Keratinocyte (primary cell): ENCODE measurements around the gene LTC4S. TPM values are rescaled to one million over a fixed set of nuclear protein-coding genes. Genes with fewer than 3 reads are reported as not detected.

Experiments used
- DNase-seq: peaks from one replicate; pipeline ENCODE4 v3.0.0-alpha.2; 2011; ENCODE audit warnings: low read depth, missing footprints, low spot score
- FAIRE-seq: peaks from 2 replicates; lab custom pipeline; 2011; peaks lifted over from hg19 to GRCh38; lab: Jason Lieb, UNC
- H2AFZ ChIP-seq: 2 replicates; pipeline ENCODE4 v1.6.0; 2012; ENCODE audit warnings: low read length, control low read depth, inconsistent platforms; ENCODE audit not compliant: control insufficient read depth
- H3K27ac ChIP-seq: 2 replicates; pipeline ENCODE4 v1.5.1; 2011; ENCODE audit warnings: low read length; ENCODE audit not compliant: control insufficient read depth, insufficient read depth
- H3K27me3 ChIP-seq: 3 replicates; pipeline ENCODE4 v1.6.0; 2011; ENCODE audit warnings: low read length; ENCODE audit not compliant: control insufficient read depth, insufficient read depth; ENCODE audit errors: extremely low read depth
- H3K36me3 ChIP-seq, 2 experiments: 2 replicates in 1 of 2; 3 replicates in 1 of 2; pipeline ENCODE4 v1.5.1; 2011; ENCODE audit warnings: low read length in 2 of 2, mild to moderate bottlenecking in 1 of 2; ENCODE audit not compliant: control insufficient read depth in 2 of 2, insufficient read depth in 2 of 2; ENCODE audit errors: extremely low read depth in 1 of 2
- H3K4me1 ChIP-seq: 3 replicates; pipeline ENCODE4 v1.5.1; 2011; ENCODE audit warnings: low read length; ENCODE audit not compliant: control insufficient read depth, insufficient read depth; ENCODE audit errors: extremely low read depth
- H3K4me2 ChIP-seq: 3 replicates; pipeline ENCODE4 v1.6.0; 2011; ENCODE audit warnings: low read depth, low read length; ENCODE audit not compliant: control insufficient read depth, insufficient read depth; ENCODE audit errors: extremely low read depth
- H3K4me3 ChIP-seq, 3 experiments: fragments of 200-600 bp in 1 of 3; sonication (generic) in 1 of 3; 2 replicates in 2 of 3; 3 replicates in 1 of 3; pipeline ENCODE4 v1.5.1; 2011 to 2016; ENCODE audit warnings: low read length in 3 of 3, mild to moderate bottlenecking in 3 of 3, control low read depth in 2 of 3, inconsistent platforms in 1 of 3, low read depth in 1 of 3, mixed read lengths in 1 of 3, mixed run types in 1 of 3, moderate library complexity in 1 of 3; ENCODE audit not compliant: control insufficient read depth in 2 of 3, insufficient read depth in 2 of 3; ENCODE audit errors: extremely low read depth in 1 of 3
- H3K79me2 ChIP-seq: 2 replicates; pipeline ENCODE4 v1.6.0; 2012; ENCODE audit warnings: low read length; ENCODE audit not compliant: control insufficient read depth, insufficient read depth
- H3K9ac ChIP-seq: 3 replicates; pipeline ENCODE4 v1.6.0; 2011; ENCODE audit warnings: low read length; ENCODE audit not compliant: control insufficient read depth, insufficient read depth; ENCODE audit errors: extremely low read depth
- H3K9me1 ChIP-seq: 3 replicates; pipeline ENCODE4 v1.6.0; 2011; ENCODE audit warnings: low read length; ENCODE audit not compliant: control insufficient read depth, insufficient read depth; ENCODE audit errors: extremely low read depth
- H3K9me3 ChIP-seq: 2 replicates; pipeline ENCODE4 v1.5.1; 2012; ENCODE audit warnings: low read depth, low read length; ENCODE audit not compliant: control insufficient read depth
- H4K20me1 ChIP-seq: 3 replicates; pipeline ENCODE4 v1.6.0; 2011; ENCODE audit warnings: low read length; ENCODE audit not compliant: control insufficient read depth, insufficient read depth; ENCODE audit errors: extremely low read depth
- EZH2 ChIP-seq: IDR thresholded peaks from one replicate; pipeline ENCODE4 v1.6.1; 2012; ENCODE audit warnings: inconsistent platforms, mild to moderate bottlenecking, low read length, moderate library complexity
- dilution Hi-C: fragments of 300-500 bp; cut with MboI; formaldehyde crosslinking; loops from one replicate; pipeline ENCODE4 v1.7.0; 2020; ENCODE audit warnings: low sequenced_read_pairs; ENCODE audit not compliant: extremely low pct_ligation_motif_present
- polyA plus RNA-seq, 5 experiments: library from polyadenylated mRNA; depleted of rRNA in 3 of 5; stranded (reverse) in 3 of 5; stranded (forward) in 1 of 5; unstranded in 1 of 5; fragments of >200 nt; gene quantifications; 1 replicate in 1 of 5; 2 replicates in 3 of 5; 3 replicates in 1 of 5; pipeline versions ENCODE4 v1.2.1 to v1.2.3, GENCODE V29; 2011 to 2012; ENCODE audit warnings: missing spikeins in 2 of 5, low read depth in 1 of 5, low replicate concordance in 1 of 5
- TF ChIP-seq, protein P1 (sequence below), 3 experiments: IDR thresholded peaks in 1 of 3; conservative IDR thresholded peaks in 1 of 3; optimal IDR thresholded peaks in 1 of 3; 2 replicates in 2 of 3; 3 replicates in 1 of 3; pipeline versions ENCODE3 to v1.5.1; 2011; ENCODE audit warnings: low read length in 3 of 3, mild to moderate bottlenecking in 3 of 3, moderate library complexity in 2 of 3, control low read depth in 1 of 3, inconsistent platforms in 1 of 3; ENCODE audit not compliant: insufficient read depth in 2 of 3; ENCODE audit errors: extremely low read depth in 1 of 3

The LTC4S gene
- polyA plus RNA-seq, 1 donor (not counting 4 experiments of a cell fraction or from before 2014, with no cell fraction given): not detected

DNA sequence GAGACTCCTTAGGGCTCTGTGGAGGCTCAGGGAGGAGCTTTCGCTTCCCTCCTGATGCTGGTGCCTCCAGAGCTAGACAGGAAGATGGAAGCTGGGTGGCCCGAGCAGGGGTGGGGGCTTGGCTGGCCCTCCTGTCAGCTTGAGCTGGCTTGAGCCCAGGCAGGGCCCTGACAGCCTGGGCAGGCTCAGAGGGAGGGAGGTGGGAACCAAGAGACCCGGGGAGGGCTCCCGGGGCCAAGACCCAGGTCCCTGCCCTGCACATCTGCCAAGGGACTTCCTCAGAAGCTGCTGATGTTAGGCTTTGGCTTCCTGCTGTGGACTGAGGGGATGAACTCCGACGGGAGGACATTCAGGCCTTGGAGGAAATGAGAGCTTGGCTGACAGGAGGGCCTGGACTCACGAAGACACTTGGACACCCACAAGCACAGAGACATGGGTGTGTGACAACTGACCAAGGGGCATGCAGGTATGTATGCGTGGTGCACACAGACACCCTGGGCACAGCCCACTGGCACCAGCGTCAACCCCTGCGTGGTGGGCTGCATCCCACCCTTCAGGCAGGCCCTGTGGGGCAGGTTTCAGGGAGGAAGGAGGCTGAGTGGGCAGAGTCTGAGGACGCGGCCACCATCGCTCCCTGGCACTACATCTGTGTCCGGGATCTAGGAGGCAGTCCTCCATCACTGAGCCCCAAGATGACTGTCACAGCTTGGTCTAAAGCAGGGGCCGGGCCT, 1.7 kb upstream of the LTC4S start:
- H3K27ac ChIP-seq: no peak overlapping the region
- H3K27me3 ChIP-seq: no peaks in the 10 kb centered on the region
- dilution Hi-C loops: no loop called here
- no peak overlapping the region for H2AFZ ChIP-seq
- TF ChIP-seq, protein P1, sequence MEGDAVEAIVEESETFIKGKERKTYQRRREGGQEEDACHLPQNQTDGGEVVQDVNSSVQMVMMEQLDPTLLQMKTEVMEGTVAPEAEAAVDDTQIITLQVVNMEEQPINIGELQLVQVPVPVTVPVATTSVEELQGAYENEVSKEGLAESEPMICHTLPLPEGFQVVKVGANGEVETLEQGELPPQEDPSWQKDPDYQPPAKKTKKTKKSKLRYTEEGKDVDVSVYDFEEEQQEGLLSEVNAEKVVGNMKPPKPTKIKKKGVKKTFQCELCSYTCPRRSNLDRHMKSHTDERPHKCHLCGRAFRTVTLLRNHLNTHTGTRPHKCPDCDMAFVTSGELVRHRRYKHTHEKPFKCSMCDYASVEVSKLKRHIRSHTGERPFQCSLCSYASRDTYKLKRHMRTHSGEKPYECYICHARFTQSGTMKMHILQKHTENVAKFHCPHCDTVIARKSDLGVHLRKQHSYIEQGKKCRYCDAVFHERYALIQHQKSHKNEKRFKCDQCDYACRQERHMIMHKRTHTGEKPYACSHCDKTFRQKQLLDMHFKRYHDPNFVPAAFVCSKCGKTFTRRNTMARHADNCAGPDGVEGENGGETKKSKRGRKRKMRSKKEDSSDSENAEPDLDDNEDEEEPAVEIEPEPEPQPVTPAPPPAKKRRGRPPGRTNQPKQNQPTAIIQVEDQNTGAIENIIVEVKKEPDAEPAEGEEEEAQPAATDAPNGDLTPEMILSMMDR (optimal IDR thresholded peaks at IDR 0.05 in 1 of 3, IDR thresholded peaks at IDR 0.05 in 1 of 3, conservative IDR thresholded peaks at IDR 0.05 in 1 of 3; ENCODE audit: extremely low read depth in 1 of 3, insufficient read depth in 2 of 3, low read length in 3 of 3): no peak
- no peak for TF ChIP-seq EZH2
- FAIRE-seq: no peak
- peaks cover 22% of the 10 kb centered on the region for H3K4me1 ChIP-seq
- DNase-seq: no peak
- H3K79me2 ChIP-seq: no peaks in the 10 kb centered on the region
- H3K9me1 ChIP-seq: no peaks in the 10 kb centered on the region
- no peak overlapping the region for H3K4me2 ChIP-seq
- H4K20me1 ChIP-seq: no peaks in the 10 kb centered on the region
- peaks cover under 1 to 2% of the 10 kb centered on the region in 2 experiments for H3K36me3 ChIP-seq
- H3K9ac ChIP-seq: no peak overlapping the region
- H3K9me3 ChIP-seq: no peaks in the 10 kb centered on the region
- H3K4me3 ChIP-seq: no peak overlapping the region

DNA sequence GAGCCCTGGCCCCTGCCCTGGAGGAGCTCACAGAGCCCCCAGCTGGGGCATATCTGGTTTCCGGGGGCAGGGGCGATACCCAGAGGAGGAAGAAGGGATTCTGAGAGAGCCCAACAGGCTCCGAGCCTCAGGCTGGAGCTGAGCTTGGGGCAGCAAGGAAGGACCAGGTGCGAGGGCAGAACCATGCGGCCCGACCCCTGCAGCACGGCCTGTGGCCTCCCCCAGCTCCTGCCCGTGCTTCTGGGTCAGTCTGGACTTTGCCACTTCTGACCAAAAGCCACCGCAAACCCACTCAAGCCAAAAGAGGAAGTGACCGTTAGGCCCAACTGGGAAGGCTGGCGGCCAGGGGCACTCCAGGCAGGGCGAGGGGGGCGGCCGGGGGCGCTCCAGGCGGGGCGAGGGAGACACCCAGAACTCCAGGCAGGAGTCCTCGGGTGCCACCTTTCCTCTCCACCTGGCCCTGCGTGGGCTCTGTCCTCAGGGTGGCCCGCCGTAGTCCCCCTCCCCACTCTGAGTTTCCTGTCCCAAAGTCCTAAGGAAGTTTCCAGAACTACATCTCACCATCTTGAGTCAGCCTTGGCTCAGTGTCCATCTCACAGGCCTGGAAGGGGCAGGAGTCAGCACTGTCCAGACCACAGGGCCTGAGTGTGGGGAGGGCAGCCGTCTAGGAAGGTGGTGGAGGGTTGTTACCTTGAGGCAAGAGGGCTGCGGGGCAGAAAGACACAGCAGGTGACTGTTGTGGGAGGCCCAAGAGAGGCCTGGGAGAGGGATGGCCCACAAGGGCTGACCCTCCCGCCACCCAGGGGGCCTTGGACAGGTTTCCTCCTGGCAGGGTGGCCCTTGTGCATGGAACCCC, 946 bp upstream of the LTC4S start:
- FAIRE-seq (no peak), DNase-seq (no peak)
- H3K27ac ChIP-seq: no peak overlapping the region
- H3K9ac ChIP-seq: no peak overlapping the region
- no peaks in the 10 kb centered on the region for H3K9me1 ChIP-seq
- H3K27me3 ChIP-seq: no peaks in the 10 kb centered on the region
- dilution Hi-C loops: no loop called here
- peaks cover 22% of the 10 kb centered on the region for H3K4me1 ChIP-seq
- H3K36me3 ChIP-seq: peaks cover 2 to 6% of the 10 kb centered on the region in 2 experiments
- H4K20me1 ChIP-seq: no peaks in the 10 kb centered on the region
- H3K79me2 ChIP-seq: no peaks in the 10 kb centered on the region
- H3K4me3 ChIP-seq: no peak overlapping the region
- TF ChIP-seq EZH2: no peak
- TF ChIP-seq, protein P1 (optimal IDR thresholded peaks at IDR 0.05 in 1 of 3, IDR thresholded peaks at IDR 0.05 in 1 of 3, conservative IDR thresholded peaks at IDR 0.05 in 1 of 3; ENCODE audit: extremely low read depth in 1 of 3, insufficient read depth in 2 of 3, low read length in 3 of 3): no peak
- no peak overlapping the region for H3K4me2 ChIP-seq
- H2AFZ ChIP-seq: no peak overlapping the region
- no peaks in the 10 kb centered on the region for H3K9me3 ChIP-seq
